Anterior cingulate cortex (tissue), 58 donors: ENCODE results near the gene SPATA2.
A peak's percentile ranks its signal among the peaks of the same experiment; 100 is the strongest.
"Not testable (repeated sequence)": the region's sequence is repeated elsewhere in the genome, so short reads cannot be mapped to it uniquely, and the experiment has no call there.

ENCODE experiments used
- DNase-seq, 58 donors: peaks; one replicate each; lab custom pipeline; 2025; lab: John Stamatoyannopoulos, UW

The SPATA2 gene

GRCh38 chr20:49915380-49916145 lies at the start of gene SPATA2:
SPATA2 (minus strand) TSS chr20:49915529; CDS start chr20:49908490, 7,039 bp downstream.
- peak; percentile 52 to 100 (median 93) for DNase-seq

- no peak for DNase-seq
Measured at GRCh38 chr20:49961413-49961812, 46.1 kb upstream of the SPATA2 start.

GRCh38 chr20:49957089-49957938 lies 42.0 kb upstream of the SPATA2 start:
- DNase-seq = peak in 46 of 58 donors; percentile 8 to 95 (median 56)

GRCh38 chr20:49956689-49957088 lies 41.4 kb upstream of the SPATA2 start:
- DNase-seq = no peak

- DNase-seq = not testable (repeated sequence)
Measured at GRCh38 chr20:49955830-49956396, 40.6 kb upstream of the SPATA2 start.

- DNase-seq = no peak
Measured at GRCh38 chr20:49955167-49955566, 39.8 kb upstream of the SPATA2 start.

GRCh38 chr20:49951151-49951550 lies 35.8 kb upstream of the SPATA2 start:
- no peak for DNase-seq

GRCh38 chr20:49948809-49949507 lies 33.6 kb upstream of the SPATA2 start:
- DNase-seq = no peak

- no peak for DNase-seq
Measured at GRCh38 chr20:49948178-49948577, 32.8 kb upstream of the SPATA2 start.

GRCh38 chr20:49945701-49946477 lies 30.6 kb upstream of the SPATA2 start:
- no peak for DNase-seq

GRCh38 chr20:49945306-49945700 lies 30.0 kb upstream of the SPATA2 start:
- no peak for DNase-seq

- no peak for DNase-seq
Measured at GRCh38 chr20:49942942-49943341, 27.6 kb upstream of the SPATA2 start.

GRCh38 chr20:49942303-49942702 lies 27.0 kb upstream of the SPATA2 start:
- DNase-seq = no peak

GRCh38 chr20:49941456-49941855 lies 26.1 kb upstream of the SPATA2 start:
- no peak for DNase-seq

- peak in 28 of 58 donors; percentile 1 to 65 (median 20) for DNase-seq
Measured at GRCh38 chr20:49938173-49939163, 23.1 kb upstream of the SPATA2 start.

GRCh38 chr20:49937027-49937929 lies 21.9 kb upstream of the SPATA2 start:
- DNase-seq = no peak
